GM13977 (cell line): Measurements from ENCODE around the gene SLC35F5.

Experiments
- DNase-seq: peaks from one replicate; pipeline ENCODE4 v3.0.0; 2012; ENCODE audit warnings: low spot score
- in situ Hi-C: fragments of 300-500 bp; cut with MboI; formaldehyde crosslinking; loops from one replicate; pipeline ENCODE4 v1.12.0; 2022; ENCODE audit warnings: low sequenced_read_pairs, low pct_unique_long_range_greater_than_20kb, mixed read lengths, inconsistent platforms; ENCODE audit not compliant: unreplicated experiment
- TF ChIP-seq, protein P1 (sequence below): IDR thresholded peaks from 2 replicates; pipeline ENCODE4 v1.5.1; 2012; ENCODE audit warnings: mild to moderate bottlenecking, control low read depth; ENCODE audit not compliant: insufficient read depth; ENCODE audit errors: extremely low read depth, missing control alignments

SLC35F5 gene

DNA sequence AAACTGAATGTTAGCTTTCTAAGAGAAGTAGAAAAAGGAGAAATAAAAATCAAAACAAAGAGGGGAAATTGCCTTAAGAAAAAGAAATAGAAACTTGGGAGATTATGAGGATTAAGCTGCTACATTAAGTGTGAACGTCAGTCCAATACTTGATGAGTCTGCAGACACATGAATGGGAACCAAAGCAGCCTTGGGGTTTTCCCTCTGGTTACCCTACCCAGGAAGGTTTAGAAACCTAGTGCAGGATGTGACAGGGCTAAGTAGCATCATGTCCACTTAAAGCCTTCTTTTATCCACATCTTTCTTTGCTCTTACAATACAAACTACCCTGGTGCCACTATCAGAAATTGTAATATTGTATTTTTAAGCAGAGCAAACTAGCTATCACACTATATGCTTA is 22.3 kb downstream of the SLC35F5 start:
- in situ Hi-C loops, result no loop called here
- TF ChIP-seq, protein P1, sequence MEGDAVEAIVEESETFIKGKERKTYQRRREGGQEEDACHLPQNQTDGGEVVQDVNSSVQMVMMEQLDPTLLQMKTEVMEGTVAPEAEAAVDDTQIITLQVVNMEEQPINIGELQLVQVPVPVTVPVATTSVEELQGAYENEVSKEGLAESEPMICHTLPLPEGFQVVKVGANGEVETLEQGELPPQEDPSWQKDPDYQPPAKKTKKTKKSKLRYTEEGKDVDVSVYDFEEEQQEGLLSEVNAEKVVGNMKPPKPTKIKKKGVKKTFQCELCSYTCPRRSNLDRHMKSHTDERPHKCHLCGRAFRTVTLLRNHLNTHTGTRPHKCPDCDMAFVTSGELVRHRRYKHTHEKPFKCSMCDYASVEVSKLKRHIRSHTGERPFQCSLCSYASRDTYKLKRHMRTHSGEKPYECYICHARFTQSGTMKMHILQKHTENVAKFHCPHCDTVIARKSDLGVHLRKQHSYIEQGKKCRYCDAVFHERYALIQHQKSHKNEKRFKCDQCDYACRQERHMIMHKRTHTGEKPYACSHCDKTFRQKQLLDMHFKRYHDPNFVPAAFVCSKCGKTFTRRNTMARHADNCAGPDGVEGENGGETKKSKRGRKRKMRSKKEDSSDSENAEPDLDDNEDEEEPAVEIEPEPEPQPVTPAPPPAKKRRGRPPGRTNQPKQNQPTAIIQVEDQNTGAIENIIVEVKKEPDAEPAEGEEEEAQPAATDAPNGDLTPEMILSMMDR, result no peak
- peak; percentile 24 for DNase-seq

DNA sequence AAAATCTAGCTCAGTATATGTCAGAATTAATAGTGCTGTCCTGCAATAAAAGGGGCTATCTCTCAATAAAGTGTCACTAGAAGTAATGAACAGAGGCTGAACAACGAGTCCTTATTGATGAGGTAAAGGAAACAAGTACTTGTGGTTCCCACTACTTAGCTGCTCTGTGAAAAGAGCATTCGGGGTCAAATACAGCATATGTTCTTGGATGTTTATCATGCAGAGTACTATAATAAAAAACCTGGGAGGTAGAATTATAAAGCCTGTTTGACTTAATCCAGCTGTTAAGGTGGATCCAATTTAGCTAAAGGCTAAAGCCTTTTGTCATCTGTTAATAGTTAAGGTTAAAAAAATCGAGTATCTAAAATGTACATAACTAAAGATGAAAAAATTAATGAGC is 32.4 kb downstream of the SLC35F5 start:
- in situ Hi-C loops, result no loop called here
- no peak for DNase-seq
- TF ChIP-seq, protein P1, result no peak

GRCh38 chr2:113723411-113723810 is 33.0 kb downstream of the SLC35F5 start:
- in situ Hi-C loops, result no loop called here

GRCh38 chr2:113720167-113720566 is 36.3 kb downstream of the SLC35F5 start:
- DNase-seq, result no peak
- in situ Hi-C loops, result no loop called here
- TF ChIP-seq, protein P1, result no peak

More at GRCh38 chr2:113723411-113723810, 33.0 kb downstream of the SLC35F5 start:
- DNase-seq, result no peak
- TF ChIP-seq, protein P1, result no peak

DNA sequence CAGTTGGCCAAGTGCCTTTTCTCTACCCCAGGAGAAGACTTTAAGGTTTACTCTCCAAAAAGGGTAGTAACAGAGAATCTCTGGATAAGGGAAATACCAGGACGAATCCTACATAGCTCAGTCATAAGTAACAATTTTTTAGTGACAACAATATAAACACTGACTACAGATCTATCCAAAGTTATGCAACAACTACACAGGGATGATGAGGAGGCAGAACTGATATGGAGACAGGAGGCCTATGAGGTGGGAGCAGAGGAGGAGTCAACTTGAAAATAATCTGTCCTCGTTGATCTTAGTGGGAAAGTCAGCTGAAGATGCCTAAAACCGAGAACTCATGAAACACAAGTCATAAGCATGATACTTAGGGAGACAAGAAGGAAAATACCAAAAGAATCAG is 40.2 kb downstream of the SLC35F5 start:
- TF ChIP-seq, protein P1, result no peak
- DNase-seq, result no peak
- in situ Hi-C loops, result no loop called here

DNA sequence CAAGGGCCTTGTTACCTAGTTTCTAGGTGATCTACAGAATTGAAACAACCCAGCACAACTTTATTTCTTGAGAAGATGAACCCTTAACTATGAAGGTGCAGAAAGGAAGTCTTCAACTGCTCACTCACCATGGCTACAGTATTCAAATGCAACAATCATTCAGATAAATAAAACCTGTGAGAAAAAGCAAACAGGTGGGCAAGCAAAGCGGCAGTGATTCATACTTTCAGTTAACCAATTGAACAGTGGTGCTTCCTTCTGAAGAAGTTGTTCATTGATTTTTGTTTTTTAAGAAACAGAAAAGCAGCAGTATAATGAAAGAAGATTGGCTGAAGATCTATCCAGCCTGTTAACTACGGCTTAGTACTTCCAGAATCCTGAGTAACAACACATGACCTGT is 43.5 kb downstream of the SLC35F5 start:
- DNase-seq, result no peak
- TF ChIP-seq, protein P1, result no peak
- in situ Hi-C loops, result no loop called here

DNA sequence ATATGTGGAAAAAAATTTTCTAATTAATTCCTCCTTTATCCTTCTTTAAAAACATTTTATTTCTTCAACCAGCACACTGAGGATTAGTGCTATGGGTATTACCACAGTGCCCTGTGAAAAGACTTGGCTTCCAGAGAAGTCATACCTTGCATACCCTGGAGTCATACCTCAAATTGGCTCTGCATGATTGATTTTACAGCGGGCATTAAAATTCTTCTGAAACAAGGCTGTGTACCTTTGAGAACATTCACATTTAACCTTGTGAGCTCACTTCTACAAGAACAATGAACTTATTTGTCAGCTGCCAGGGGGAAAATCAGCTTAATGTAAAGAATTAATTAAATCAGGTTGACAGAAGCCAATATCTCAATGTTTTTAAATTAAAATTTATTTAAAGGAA is 44.6 kb downstream of the SLC35F5 start:
- DNase-seq, result no peak
- TF ChIP-seq, protein P1, result no peak
- in situ Hi-C loops, result no loop called here
